ENCODE results near the gene FTSJ1.

The FTSJ1 gene

GRCh38 chrX:48476919-48477318, 920 bp downstream of the FTSJ1 start:
- no peak for TF ChIP-seq POLR2AphosphoS5 (IDR thresholded peaks at IDR 0.05; ENCODE audit: low read depth, low read length)
- no peak for TF ChIP-seq TAF1 (IDR thresholded peaks at IDR 0.05; ENCODE audit: low read depth, low read length)
- no peak for TF ChIP-seq POU2F2 (IDR thresholded peaks at IDR 0.05; ENCODE audit: low read depth, low read length)
- TF ChIP-seq SPI1 (IDR thresholded peaks at IDR 0.05; ENCODE audit: low read depth, low read length): no peak
- TF ChIP-seq POLR2A (IDR thresholded peaks at IDR 0.05; ENCODE audit: low read depth, low read length): no peak
- TF ChIP-seq PAX5 (IDR thresholded peaks at IDR 0.05; ENCODE audit: insufficient read depth, low read length, severe bottlenecking): no peak
- DNase-seq (ENCODE audit: insufficient read length, low spot score) (no peak), FAIRE-seq (no peak)

- no peak for FAIRE-seq
- no peak for TF ChIP-seq POU2F2 (IDR thresholded peaks at IDR 0.05; ENCODE audit: low read depth, low read length)
- TF ChIP-seq POLR2A (IDR thresholded peaks at IDR 0.05; ENCODE audit: low read depth, low read length): no peak
- no peak for TF ChIP-seq PAX5 (IDR thresholded peaks at IDR 0.05; ENCODE audit: insufficient read depth, low read length, severe bottlenecking)
- TF ChIP-seq POLR2AphosphoS5 (IDR thresholded peaks at IDR 0.05; ENCODE audit: low read depth, low read length): no peak
- TF ChIP-seq SPI1 (IDR thresholded peaks at IDR 0.05; ENCODE audit: low read depth, low read length): no peak
- TF ChIP-seq TAF1 (IDR thresholded peaks at IDR 0.05; ENCODE audit: low read depth, low read length): no peak
- no peak for DNase-seq (ENCODE audit: insufficient read length, low spot score)
Observed at GRCh38 chrX:48477960-48478755, 2.2 kb downstream of the FTSJ1 start.

GRCh38 chrX:48478806-48479205, 2.8 kb downstream of the FTSJ1 start:
- no peak for DNase-seq (ENCODE audit: insufficient read length, low spot score)
- peak; percentile 20 for FAIRE-seq
- TF ChIP-seq TAF1 (IDR thresholded peaks at IDR 0.05; ENCODE audit: low read depth, low read length) (no peak), POU2F2 (IDR thresholded peaks at IDR 0.05; ENCODE audit: low read depth, low read length) (no peak), POLR2AphosphoS5 (IDR thresholded peaks at IDR 0.05; ENCODE audit: low read depth, low read length) (no peak), POLR2A (IDR thresholded peaks at IDR 0.05; ENCODE audit: low read depth, low read length) (no peak), SPI1 (IDR thresholded peaks at IDR 0.05; ENCODE audit: low read depth, low read length) (no peak), PAX5 (IDR thresholded peaks at IDR 0.05; ENCODE audit: insufficient read depth, low read length, severe bottlenecking) (no peak)

- TF ChIP-seq TAF1 (IDR thresholded peaks at IDR 0.05; ENCODE audit: low read depth, low read length): no peak
- TF ChIP-seq POU2F2 (IDR thresholded peaks at IDR 0.05; ENCODE audit: low read depth, low read length): no peak
- no peak for TF ChIP-seq PAX5 (IDR thresholded peaks at IDR 0.05; ENCODE audit: insufficient read depth, low read length, severe bottlenecking)
- DNase-seq (ENCODE audit: insufficient read length, low spot score): no peak
- FAIRE-seq: no peak
Observed at GRCh38 chrX:48480142-48480541, 4.1 kb downstream of the FTSJ1 start.

GRCh38 chrX:48480583-48480982, 4.6 kb downstream of the FTSJ1 start:
- TF ChIP-seq POLR2AphosphoS5 (IDR thresholded peaks at IDR 0.05; ENCODE audit: low read depth, low read length): no peak
- no peak for TF ChIP-seq TAF1 (IDR thresholded peaks at IDR 0.05; ENCODE audit: low read depth, low read length)
- no peak for TF ChIP-seq PAX5 (IDR thresholded peaks at IDR 0.05; ENCODE audit: insufficient read depth, low read length, severe bottlenecking)
- TF ChIP-seq POLR2A (IDR thresholded peaks at IDR 0.05; ENCODE audit: low read depth, low read length): no peak
- TF ChIP-seq SPI1 (IDR thresholded peaks at IDR 0.05; ENCODE audit: low read depth, low read length): no peak
- DNase-seq (ENCODE audit: insufficient read length, low spot score) (no peak), FAIRE-seq (no peak)

- DNase-seq (ENCODE audit: insufficient read length, low spot score): no peak
- TF ChIP-seq PAX5 (IDR thresholded peaks at IDR 0.05; ENCODE audit: insufficient read depth, low read length, severe bottlenecking) (no peak), POLR2AphosphoS5 (IDR thresholded peaks at IDR 0.05; ENCODE audit: low read depth, low read length) (no peak), POLR2A (IDR thresholded peaks at IDR 0.05; ENCODE audit: low read depth, low read length) (no peak), POU2F2 (IDR thresholded peaks at IDR 0.05; ENCODE audit: low read depth, low read length) (no peak), TAF1 (IDR thresholded peaks at IDR 0.05; ENCODE audit: low read depth, low read length) (no peak), SPI1 (IDR thresholded peaks at IDR 0.05; ENCODE audit: low read depth, low read length) (no peak)
- FAIRE-seq: no peak
Observed at GRCh38 chrX:48482526-48482925, 6.5 kb downstream of the FTSJ1 start.

GRCh38 chrX:48487362-48487798, 11.4 kb downstream of the FTSJ1 start:
- TF ChIP-seq POLR2A (IDR thresholded peaks at IDR 0.05; ENCODE audit: low read depth, low read length): 0 out of 2 replicates have a peak, but pooled peaks have one; percentile 10
- TF ChIP-seq POLR2AphosphoS5 (IDR thresholded peaks at IDR 0.05; ENCODE audit: low read depth, low read length): no peak
- DNase-seq (ENCODE audit: insufficient read length, low spot score): no peak
- FAIRE-seq: no peak

GRCh38 chrX:48488034-48488433, 12.0 kb downstream of the FTSJ1 start:
- no peak for TF ChIP-seq PAX5 (IDR thresholded peaks at IDR 0.05; ENCODE audit: insufficient read depth, low read length, severe bottlenecking)
- no peak for TF ChIP-seq POU2F2 (IDR thresholded peaks at IDR 0.05; ENCODE audit: low read depth, low read length)
- no peak for TF ChIP-seq TAF1 (IDR thresholded peaks at IDR 0.05; ENCODE audit: low read depth, low read length)
- DNase-seq (ENCODE audit: insufficient read length, low spot score) (no peak), FAIRE-seq (no peak)

GRCh38 chrX:48489296-48489695, 13.3 kb downstream of the FTSJ1 start:
- no peak for FAIRE-seq
- DNase-seq (ENCODE audit: insufficient read length, low spot score): no peak
- TF ChIP-seq POLR2A (IDR thresholded peaks at IDR 0.05; ENCODE audit: low read depth, low read length) (no peak), PAX5 (IDR thresholded peaks at IDR 0.05; ENCODE audit: insufficient read depth, low read length, severe bottlenecking) (no peak), POU2F2 (IDR thresholded peaks at IDR 0.05; ENCODE audit: low read depth, low read length) (no peak)

- DNase-seq (ENCODE audit: insufficient read length, low spot score) (no peak), FAIRE-seq (no peak)
- TF ChIP-seq PAX5 (IDR thresholded peaks at IDR 0.05; ENCODE audit: insufficient read depth, low read length, severe bottlenecking) (no peak), POLR2AphosphoS5 (IDR thresholded peaks at IDR 0.05; ENCODE audit: low read depth, low read length) (no peak), SPI1 (IDR thresholded peaks at IDR 0.05; ENCODE audit: low read depth, low read length) (no peak), POU2F2 (IDR thresholded peaks at IDR 0.05; ENCODE audit: low read depth, low read length) (no peak), TAF1 (IDR thresholded peaks at IDR 0.05; ENCODE audit: low read depth, low read length) (no peak), POLR2A (IDR thresholded peaks at IDR 0.05; ENCODE audit: low read depth, low read length) (no peak)
Observed at GRCh38 chrX:48489892-48490291, 13.9 kb downstream of the FTSJ1 start.

Measured in GM12891 (cell line).